GM10266 (cell line): ENCODE measurements around the gene RPL3.

Source experiments
- DNase-seq: peaks from one replicate; pipeline ENCODE4 v3.0.0; 2012; ENCODE audit errors: extremely low spot score
- TF ChIP-seq, protein P1 (sequence below): IDR thresholded peaks from 2 replicates; pipeline ENCODE4 v1.5.1; 2012; ENCODE audit warnings: mild to moderate bottlenecking, low read depth; ENCODE audit not compliant: control insufficient read depth, insufficient read depth; ENCODE audit errors: missing control alignments

Gene RPL3

DNA sequence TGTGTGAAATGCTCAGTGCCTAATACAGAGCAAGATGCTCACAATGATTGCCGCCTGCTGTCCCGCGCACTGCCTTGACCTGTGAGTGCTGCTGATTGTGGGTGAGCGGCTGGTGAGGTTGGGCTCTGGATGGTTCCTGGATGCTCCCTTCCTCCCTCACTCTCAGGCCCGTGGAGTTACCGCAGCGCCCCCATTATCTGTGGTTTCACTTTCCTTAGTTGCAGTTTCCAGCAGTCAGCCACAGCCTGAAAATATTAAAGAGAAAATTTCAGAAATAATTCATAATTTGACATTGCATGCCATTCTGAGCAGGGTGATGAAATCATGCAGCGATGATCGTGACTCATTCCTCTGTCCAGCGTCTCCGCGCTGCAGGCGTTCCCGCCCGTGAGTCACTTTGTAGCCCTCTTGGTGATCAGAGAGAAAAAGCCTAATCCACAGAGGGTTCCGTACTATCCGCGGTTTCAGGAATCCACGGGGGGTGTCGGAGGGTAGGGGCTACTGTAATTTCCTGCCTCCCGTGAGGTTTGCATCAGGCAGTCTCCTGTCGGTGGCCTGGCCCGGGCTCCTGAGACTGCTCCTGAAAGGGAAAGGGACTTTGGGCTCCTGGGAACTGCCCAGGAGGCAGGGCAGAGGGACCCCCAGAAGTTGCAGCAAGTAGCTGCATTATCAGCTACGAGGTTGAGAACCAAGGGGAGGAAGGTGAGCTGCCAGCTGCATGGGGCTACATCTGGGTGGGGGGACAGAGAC lies 10.6 kb downstream of the RPL3 start:
- DNase-seq: no peak
- TF ChIP-seq, protein P1, sequence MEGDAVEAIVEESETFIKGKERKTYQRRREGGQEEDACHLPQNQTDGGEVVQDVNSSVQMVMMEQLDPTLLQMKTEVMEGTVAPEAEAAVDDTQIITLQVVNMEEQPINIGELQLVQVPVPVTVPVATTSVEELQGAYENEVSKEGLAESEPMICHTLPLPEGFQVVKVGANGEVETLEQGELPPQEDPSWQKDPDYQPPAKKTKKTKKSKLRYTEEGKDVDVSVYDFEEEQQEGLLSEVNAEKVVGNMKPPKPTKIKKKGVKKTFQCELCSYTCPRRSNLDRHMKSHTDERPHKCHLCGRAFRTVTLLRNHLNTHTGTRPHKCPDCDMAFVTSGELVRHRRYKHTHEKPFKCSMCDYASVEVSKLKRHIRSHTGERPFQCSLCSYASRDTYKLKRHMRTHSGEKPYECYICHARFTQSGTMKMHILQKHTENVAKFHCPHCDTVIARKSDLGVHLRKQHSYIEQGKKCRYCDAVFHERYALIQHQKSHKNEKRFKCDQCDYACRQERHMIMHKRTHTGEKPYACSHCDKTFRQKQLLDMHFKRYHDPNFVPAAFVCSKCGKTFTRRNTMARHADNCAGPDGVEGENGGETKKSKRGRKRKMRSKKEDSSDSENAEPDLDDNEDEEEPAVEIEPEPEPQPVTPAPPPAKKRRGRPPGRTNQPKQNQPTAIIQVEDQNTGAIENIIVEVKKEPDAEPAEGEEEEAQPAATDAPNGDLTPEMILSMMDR: no peak

DNA sequence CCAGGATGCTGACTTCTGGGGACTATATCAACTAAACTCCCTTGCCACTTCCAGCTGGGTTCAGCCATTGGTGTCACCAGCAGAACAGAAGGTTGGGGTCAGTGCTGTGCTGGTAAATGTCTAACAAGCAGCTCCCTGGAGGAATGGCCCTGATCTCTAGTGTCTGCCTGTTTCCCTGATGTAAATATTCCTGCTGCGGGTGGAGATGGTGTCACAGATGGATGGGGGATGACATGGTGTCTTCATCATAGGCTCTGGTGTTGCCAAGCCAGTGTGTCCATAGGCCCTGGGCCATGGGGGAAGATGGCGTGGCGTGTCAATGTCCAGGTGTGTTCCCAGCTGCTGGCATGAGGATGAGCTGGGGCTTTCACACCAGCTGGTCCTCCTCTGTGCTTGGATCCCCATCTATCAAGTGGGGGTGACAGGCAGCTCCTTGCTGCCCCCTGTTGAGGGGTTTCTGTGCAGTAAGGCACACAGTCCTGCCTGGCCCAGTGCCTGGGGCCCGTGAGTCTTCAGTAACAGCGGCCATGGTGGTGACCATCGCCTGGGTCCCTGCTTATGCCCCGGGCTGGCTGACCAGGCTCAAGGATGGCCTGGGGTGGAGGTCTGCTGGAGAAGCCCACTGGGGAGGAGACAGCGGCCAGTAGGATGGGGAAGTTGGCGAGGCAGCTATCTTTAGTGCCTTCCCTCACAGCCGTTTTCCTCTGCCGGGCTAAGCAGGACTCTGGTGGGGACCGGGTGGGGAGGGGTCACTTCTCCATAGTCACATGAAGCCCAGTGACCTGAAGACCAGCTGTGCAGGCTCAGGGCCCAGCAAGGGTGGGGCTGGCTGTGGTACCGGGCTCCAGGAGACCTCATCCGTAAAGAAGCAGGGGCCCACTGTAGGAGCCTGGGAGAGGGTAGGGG lies 12.7 kb downstream of the RPL3 start:
- TF ChIP-seq, protein P1: peak; percentile 58
- DNase-seq: peak; percentile 72

DNA sequence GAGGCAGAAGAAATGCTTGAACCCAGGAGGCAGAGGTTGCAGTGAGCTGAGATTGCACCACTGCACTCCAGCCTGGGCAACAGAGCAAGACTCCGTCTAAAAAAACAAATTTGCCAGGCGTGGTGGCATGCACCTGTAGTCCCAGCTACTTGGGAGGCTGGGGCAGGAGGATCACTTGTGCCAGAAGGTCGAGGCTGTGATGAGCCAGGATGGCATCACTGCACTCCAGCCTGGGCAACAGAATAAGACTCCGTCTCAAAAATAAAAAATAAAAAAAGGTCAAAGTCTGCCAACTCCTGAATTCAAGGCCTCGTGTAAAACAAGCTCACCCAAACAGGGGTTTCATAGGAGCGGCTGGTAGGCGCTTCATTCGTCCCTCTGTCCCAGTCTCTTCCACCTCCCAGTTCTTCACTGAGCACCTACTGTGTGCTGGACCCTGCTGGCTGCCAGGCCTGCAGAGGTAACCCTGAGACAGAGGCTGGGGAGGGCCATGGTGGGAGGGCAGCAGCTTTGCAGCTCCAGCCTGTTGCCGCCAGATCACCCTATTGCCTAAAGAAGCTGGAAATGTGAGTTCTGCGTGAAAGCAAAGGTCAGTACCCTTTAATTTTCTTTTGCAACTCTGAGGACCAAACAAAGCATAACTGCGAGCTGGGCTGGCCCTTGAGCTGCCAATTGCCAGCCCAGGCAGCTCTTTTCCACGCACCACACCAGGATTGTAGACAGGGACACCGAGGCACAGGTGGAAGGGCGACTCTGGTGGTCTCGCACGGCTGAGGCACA lies 15.3 kb downstream of the RPL3 start:
- no peak for DNase-seq
- TF ChIP-seq, protein P1: no peak

DNA sequence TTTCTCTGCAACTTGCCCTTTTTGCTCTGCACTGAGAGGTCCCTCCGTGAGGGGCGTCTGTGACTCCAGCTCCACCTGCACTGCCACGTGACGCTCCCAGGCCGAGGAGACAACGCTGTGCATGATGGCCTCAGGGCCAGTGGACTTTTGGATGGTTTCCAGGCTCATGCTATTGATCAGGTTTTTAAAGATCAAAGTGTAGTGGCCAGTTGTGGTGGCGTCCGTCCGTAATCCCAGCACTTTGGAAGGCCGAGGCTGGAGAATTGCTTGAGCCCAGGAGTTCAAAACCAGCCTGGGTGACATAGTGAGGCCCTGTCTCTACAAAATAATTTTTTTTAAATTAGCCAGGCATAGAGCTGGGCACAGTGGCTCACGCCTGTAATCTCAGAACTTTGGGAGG lies 16.1 kb downstream of the RPL3 start:
- TF ChIP-seq, protein P1: no peak
- no peak for DNase-seq

DNA sequence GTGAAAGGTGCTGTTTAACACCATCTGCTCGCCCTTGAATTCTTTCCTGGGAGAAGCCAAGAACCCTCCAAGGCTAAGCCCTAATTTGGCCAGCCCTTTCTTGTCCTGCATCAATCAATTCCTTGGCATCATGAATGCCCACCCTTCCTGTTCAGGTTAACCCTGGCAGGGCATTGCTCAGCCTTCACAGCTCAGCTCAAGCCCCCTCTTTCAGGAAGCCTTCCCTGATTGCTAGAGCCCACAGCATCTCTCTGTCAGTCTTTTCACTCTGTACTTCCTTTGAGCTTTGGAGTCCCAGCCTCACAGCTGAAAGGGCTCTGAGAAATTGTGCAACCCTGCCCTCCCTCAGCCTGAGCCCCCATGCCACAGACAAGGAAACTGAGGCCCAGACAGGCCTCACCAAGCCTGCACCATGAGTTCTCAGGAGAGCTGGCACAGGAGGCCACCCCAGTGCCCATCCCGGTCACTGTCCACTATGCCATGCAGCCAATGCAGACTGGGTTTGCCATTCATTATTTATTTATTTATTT lies 16.9 kb downstream of the RPL3 start:
- DNase-seq: no peak
- TF ChIP-seq, protein P1: no peak

DNA sequence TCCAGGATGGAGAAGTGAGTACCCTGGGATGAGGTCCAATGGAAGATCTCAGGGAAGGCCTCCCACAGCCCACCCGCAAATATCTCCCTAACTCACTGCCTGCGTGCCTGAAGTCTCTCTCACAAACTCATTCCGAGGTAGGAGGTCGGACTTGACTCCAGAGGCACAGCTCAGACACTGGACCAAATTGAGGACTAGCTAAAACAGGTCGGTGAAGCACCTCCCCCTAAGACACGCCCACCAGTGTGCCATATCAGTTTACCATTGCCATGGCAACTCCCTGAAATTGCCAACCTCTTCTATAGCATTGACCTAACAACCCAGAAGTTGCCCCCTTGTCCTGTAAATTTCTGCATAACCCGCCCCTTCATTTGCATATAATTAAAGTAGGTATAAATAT lies 17.5 kb downstream of the RPL3 start:
- TF ChIP-seq, protein P1: no peak
- DNase-seq: no peak
